GM21825 (cell line): Measurements from ENCODE around the gene EYS.
"Not testable (repeated sequence)": the region's sequence is repeated elsewhere in the genome, so short reads cannot be mapped to it uniquely, and the experiment has no call there.

ENCODE experiments used
- ATAC-seq: cut with Tn5 transposase; IDR thresholded peaks from one replicate; pipeline ENCODE4 v1.9.1; 2021; ENCODE audit warnings: mild to moderate bottlenecking, moderate library complexity; ENCODE audit not compliant: unreplicated experiment

Gene EYS

DNA sequence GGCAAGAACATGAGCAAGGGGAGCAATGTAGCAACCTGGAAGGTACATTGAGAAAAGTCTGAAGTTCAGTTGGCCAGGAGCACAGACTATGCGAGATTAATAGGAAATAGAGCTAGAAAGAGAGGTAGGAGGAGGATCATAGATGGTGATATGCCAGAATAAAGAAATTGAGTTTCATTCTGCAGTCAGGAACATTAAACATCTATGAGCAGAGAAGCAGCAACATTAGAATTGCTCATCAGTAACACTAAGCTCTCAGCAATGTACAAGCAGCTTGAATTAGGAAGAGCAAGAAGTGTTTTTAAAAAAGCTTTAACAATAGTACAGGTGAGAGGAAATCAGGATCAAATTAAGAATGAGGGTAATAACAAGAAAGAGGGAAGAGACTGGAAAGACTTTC, 1603.5 kb downstream of the EYS start:
- no peak for ATAC-seq

GRCh38 chr6:64100702-64101303, 1606.2 kb downstream of the EYS start:
- ATAC-seq: no peak

DNA sequence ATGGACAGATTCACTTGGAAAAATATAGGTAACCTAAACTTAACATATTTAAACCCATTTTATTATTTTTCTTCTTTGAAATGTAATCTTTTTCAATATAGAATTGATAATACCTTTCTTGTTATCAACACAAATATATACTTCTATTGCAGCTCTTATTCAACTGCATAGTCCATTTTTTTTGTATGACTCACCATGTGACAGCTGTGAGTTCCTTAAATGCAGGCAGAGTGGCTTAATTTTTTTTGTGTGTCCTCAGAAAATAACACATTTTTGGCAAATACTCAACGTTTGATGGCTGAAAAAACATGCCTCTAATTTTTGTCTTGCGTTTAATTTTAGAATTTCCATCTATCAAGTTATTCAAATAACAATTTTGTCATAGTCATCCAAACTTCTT, 1616.7 kb downstream of the EYS start:
- no peak for ATAC-seq

DNA sequence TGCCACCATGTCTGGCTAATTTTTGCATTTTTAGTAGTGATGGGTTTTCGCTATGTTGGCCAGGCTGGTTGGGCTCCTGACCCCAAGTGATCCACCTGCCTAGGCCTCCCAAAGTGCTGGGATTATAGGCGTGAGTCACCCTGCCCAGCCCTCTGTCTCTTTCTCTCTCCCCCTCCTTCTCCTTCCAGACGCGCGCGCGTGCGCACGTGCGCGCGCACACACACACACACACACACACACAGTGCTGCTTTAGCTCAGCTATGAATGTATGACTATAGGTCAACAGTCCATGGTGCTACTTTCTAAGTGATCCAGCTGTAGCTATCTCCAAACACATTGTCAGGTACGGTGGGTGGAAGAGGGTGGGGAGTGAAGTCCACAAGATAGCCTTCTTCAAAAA, 1621.9 kb downstream of the EYS start:
- no peak for ATAC-seq

- no peak for ATAC-seq
Measured at GRCh38 chr6:64084185-64084663, 1622.8 kb downstream of the EYS start.

DNA sequence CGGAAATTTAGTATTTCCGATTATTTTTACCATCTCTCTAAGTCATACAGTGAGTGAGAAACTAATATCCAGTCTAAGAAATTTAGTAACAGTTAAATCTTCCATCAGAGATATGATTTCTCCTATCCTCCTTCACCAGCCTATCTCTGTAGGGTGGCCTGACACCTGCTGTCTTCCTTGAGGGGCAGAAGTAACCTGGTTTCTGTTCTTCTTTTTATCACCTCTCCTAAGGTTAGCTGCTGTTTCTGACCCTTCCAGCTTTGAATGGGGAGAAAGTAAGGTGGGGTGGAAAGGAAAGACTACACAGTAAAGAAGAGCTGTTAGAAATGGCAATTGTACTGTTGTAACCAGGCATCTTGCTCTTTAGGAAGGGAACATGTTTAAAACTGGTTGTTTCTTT, 1623.8 kb downstream of the EYS start:
- no peak for ATAC-seq

GRCh38 chr6:64081453-64081852, 1625.6 kb downstream of the EYS start:
- no peak for ATAC-seq

- ATAC-seq: no peak
Measured at GRCh38 chr6:64074981-64075380, 1632.0 kb downstream of the EYS start.

DNA sequence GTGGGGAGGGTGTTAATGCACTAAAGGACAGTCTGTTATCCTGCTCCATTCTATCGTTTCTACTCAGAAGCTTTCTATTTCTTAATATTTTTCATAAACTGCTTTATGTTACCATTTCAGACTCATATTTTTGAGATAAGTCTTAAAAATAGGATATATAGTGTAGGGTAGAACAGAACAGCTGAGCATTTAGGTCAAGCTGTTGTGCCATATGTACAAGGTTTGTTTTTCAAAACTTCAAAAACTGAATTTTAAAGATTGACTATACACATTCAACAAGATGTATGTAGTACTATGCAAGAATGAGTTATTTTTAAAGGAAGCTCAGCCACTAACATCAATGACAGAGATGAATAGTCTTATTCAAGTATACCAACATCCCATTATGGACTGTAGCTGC, 1634.3 kb downstream of the EYS start:
- no peak for ATAC-seq

- no peak for ATAC-seq
Measured at GRCh38 chr6:64064919-64065318, 1642.1 kb downstream of the EYS start.

GRCh38 chr6:64062960-64063683, 1643.9 kb downstream of the EYS start:
- no peak for ATAC-seq

DNA sequence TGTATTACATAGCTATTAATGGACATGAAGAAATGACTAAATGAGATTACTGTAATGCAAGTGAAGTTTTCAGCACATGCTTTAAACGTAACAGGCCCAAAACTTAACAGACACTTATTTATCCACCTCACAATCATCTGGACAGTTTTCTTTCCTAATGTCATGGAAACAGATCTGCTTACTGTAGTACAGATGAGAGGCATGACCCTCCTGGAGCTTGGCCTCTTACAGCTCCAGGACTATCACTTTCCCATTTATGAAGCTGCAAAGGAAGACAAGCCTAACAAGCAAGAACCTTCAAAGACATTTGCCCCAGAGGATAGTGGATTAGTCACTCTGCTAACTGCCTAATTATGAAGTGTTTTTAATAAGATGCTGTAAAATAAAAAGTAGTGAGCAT, 1652.2 kb downstream of the EYS start:
- no peak for ATAC-seq

DNA sequence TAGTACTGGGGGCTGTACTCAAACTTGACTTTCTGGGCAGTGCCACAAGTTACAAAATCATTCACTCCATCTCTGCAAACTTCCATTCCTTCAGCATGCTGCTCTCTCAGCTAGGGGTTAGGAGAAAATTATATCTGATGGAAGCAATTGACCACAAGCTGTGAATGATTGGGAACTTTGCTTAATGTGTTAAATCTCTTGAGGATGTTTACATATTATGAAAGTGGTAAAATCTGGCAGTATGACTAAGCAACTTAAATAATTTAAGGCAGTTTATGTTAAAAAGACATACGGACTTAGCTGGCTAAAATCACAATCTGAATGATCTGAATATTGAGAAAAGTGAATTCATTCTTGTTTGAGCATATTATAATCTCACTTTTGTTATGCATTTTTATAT, 1656.4 kb downstream of the EYS start:
- ATAC-seq: no peak

DNA sequence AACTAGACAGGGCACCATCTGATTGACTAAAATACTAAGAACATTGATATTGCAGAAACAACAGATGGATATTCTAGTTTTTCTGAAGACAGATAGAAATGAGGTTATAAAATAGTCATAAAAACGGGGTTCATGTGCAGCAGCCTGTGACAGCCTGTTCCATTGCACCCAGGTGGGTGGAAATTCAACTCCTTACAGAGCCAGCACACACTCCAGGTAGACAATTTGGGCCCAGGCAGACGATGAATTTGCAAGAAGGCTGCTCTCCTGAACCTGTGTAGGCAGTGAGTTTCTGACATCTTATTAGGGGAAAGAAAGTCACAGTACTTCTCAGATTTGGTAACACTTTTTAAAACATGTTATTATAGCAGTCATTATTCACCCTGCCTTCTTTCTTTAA, 1657.3 kb downstream of the EYS start:
- no peak for ATAC-seq

- no peak for ATAC-seq
Measured at GRCh38 chr6:64046746-64047208, 1660.2 kb downstream of the EYS start.

DNA sequence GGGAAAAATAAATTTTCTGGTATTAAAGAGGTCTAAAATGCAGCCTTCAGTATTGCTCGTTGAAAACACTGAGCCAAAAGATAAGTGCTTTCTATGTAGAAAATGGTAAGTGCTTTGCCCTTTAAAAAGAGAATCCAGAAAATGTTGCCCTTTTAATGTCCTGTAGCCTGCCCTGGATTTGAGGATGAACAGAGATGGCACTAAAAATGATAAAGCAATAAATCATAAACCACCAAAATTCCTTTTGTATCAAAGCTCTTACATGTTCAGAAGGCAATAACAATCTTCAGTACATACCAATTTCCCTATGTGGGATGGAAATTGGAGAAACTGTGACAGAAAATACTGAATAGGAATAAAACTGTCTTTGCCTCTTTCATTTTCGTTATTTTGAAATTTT, 1665.7 kb downstream of the EYS start:
- no peak for ATAC-seq

DNA sequence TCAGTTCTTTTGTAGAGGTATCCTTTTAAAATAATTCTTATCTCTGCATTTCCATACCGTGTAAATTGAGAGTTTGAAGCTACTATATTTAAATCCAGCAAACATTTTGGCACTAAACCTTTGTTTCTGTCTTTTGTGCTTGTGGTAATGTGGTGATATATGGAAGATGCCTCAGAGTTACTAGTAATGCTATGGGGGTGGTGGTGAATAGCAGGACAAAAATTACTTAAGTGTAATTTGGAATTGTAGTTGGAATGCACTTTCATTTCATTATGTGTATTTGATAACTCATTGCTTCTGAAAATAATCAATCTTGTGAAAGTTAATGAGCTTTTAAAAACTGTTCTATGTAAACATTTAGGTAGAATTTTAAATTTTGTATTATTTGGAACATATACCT, 1666.9 kb downstream of the EYS start:
- ATAC-seq: no peak

DNA sequence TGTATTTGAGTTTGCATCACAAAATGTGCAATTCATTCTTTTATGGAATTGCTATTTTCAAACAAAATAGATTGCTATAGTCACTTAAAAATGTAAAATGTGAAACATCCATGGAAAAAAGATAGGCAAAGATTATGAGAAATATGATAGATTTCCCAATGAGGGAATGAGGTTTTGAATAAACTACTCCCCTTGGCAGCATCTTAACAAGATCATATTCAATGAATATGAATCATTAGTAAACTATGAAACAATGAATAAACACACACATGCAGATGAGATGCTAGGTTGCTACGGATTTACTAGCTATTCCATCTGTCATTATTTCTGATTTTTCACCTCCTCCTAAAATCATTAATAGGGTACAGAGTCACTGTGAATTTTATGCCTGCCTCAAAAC, 1669.6 kb downstream of the EYS start:
- no peak for ATAC-seq

- ATAC-seq: no peak
Measured at GRCh38 chr6:64034910-64035655, 1671.9 kb downstream of the EYS start.

DNA sequence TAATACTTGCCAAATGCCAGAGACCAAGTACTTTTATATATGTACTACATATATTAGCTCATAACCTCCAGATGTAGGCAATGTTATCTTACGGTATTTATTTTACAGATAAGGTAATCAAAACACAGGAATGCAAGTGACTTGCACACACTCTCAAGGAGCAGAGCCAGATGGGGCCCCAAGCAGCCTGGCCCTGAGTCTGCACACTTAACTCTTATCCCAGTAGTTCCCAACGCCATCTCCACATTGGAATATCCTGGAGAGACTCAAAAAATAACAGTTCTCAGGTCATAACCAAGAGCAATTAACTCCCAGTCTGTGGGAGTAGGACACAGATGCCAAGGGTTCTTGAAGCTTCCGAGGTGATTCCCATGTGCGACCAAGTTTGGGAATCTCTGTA, 1672.7 kb downstream of the EYS start:
- no peak for ATAC-seq

DNA sequence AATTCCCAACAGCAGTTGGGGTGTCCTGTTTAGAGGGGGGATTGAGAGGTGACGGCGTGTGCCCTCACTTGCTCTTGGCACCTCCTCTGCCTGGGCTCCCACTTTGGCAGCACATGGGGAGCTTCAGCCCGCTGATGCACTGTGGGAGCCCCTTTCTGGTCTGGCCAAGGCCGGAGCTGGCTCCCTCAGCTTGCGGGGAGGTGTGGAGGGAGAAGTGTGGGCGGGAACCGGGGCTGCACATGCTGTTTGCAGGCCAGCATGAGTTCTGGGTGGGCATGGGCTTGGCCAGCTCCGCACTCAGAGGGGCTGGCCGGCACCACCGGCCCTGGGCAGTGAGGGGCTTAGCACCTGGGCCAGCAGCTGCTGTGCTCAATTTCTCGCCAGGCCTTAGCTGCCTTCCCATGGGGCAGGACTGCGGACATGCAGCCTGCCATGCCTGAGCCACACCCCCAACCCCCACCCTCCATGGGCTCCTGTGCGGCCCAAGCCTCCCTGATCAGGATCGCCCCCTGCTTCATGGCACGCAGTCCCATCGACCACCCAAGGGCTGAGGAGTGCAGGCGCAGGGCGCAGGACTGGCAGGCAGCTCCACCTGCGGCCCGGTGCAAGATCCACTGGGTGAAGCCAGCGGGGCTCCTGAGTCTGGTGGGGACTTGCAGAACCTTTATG, 1675.9 kb downstream of the EYS start:
- not testable (repeated sequence) for ATAC-seq
